GM19438 (cell line): ENCODE measurements around the gene STIL.
"Not testable (repeated sequence)": the region's sequence is repeated elsewhere in the genome, so short reads cannot be mapped to it uniquely, and the experiment has no call there.

ENCODE experiments used
- ATAC-seq: cut with Tn5 transposase; IDR thresholded peaks from one replicate; pipeline ENCODE4 v1.9.1; 2021; ENCODE audit warnings: low read depth; ENCODE audit not compliant: unreplicated experiment

The STIL gene

DNA sequence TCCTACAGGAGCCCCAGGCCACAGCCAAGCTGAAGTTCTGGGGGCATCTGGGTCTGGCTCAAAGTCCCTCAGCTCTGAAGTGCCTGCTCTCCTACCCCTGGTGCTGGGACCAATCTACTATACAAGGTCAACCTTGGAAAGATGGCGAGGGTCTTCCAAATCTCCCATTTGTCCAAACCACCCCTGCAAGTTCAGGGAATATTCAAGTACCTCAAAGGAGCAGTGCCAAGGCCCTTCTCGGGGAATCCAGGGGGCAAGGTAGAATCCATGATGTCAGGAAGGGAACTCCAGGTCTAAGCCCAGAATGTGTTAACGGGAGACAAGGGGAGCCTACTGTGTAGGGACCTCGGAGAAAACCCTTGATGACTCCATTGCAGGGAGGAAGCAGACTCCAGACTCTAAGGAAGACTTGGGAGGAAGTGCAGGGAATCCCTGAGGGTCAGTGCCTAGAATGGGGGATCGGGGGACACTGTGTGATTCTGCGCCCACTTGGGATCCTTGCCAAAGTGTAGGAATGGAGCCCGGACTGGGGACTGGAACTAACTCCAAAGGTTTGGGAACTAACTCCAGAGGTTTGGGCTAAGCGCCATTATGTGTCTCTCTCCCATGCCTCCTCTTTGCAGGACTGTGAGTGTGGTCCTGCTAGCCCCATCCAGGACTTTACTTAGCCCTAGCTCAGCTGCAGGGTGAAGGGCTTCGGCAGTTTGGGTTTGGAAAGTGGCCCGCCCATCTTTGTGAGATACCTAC, 90.6 kb downstream of the STIL start:
- no peak for ATAC-seq

- no peak for ATAC-seq
These were observed 91.5 kb downstream of the STIL start for GRCh38 chr1:47222476-47222875.

DNA sequence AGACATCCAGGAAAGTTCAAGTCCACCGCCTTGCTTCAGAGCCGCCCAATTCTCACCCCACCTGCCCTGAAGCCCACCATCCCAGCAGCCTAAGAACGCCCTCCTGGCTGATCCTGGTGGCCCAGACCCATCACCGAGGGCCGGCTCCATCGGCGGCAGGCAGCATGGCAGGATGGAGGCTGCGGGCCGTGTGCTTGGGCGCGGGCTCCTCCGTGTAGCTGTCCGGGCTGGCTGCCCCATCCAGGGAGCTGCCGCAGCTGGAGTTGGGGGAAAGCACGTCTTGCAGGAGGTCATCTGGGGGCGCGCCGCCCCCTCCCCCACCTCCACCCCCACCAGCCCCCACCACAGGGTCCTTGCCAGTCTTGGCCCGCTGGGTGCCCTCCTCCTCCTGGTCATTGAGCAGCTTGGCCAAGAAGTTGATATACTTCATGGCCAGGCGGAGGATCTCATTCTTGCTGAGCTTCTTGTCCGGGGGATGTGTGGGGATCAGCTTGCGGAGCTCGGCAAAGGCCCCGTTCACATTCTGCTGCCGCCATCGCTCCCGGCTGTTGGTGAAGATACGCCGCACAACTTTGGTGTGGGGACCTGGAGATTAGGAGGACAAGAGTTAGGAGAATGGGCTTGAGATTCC, 94.2 kb downstream of the STIL start:
- ATAC-seq, result no peak

- no peak for ATAC-seq
These were observed 94.9 kb downstream of the STIL start for GRCh38 chr1:47219001-47219400.

DNA sequence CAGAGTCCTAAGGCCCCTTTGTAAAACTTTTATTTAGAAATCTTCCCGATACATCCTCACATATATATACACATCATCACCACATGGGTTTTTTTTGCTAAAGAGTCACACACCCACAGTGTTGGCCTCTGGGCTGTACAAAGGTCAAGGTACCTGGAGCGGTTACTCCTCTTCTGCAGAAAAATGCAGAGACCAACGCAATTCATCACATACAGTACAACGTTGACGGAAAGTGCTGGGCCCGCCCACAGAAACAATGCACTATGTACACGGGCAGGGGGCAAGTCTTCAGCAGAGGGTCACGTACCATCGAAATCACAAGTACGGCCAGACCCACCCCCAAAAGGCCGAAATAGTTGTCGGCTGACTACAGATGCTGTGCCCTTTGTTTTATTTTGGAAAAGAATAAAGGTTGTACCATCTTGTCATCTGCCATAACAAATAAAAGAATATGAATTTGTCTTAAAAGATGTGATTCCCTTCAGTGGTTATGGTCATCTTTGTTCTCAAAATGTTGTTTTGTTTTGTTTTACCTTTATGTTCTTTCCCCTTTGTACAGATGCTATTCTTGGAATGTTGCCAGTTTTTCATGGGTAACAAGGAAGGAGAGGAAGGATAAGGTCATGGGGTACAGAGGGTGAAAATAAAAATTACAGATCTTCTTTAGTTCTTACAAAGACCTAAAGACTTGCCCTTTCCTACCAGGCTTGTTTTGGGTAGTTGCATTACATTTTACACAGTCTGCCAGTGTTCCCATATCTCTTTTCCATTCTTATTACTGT, 97.5 kb downstream of the STIL start:
- no peak for ATAC-seq

GRCh38 chr1:47215713-47216112, 98.2 kb downstream of the STIL start:
- no peak for ATAC-seq

- no peak for ATAC-seq
These were observed 99.4 kb downstream of the STIL start for GRCh38 chr1:47214549-47214948.

GRCh38 chr1:47213230-47213963, 100.5 kb downstream of the STIL start:
- no peak for ATAC-seq

DNA sequence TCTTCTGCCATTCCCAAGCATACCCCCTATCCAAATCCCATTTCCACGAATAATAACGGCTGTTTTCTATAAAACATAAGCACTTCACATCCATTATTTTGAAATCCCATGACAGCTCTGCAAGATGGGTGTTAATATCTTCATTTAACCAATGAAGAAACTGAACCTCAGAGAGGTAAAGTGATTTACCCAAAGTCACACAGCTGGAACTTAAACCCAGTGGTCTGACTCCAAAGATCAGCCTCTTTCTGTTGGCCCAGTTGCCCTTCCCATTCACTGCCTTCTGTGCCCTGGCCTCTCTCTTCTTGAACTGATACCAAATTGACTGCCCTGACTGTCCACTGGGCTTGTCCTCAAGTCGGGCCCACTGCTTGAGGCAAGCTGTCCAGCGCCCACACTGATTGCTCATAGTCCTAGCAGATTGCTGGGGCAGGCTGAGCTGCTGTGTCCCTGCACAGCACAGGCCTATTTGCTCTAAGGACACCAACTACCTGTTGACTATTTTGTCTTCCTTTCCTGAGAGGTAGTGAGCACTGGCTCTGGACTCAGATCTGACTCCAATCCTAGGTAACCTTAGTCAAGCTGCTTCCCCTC, 101.2 kb downstream of the STIL start:
- no peak for ATAC-seq

- no peak for ATAC-seq
These were observed 102.1 kb downstream of the STIL start for GRCh38 chr1:47211796-47212269.

- ATAC-seq, result no peak
These were observed 103.3 kb downstream of the STIL start for GRCh38 chr1:47210666-47211065.

DNA sequence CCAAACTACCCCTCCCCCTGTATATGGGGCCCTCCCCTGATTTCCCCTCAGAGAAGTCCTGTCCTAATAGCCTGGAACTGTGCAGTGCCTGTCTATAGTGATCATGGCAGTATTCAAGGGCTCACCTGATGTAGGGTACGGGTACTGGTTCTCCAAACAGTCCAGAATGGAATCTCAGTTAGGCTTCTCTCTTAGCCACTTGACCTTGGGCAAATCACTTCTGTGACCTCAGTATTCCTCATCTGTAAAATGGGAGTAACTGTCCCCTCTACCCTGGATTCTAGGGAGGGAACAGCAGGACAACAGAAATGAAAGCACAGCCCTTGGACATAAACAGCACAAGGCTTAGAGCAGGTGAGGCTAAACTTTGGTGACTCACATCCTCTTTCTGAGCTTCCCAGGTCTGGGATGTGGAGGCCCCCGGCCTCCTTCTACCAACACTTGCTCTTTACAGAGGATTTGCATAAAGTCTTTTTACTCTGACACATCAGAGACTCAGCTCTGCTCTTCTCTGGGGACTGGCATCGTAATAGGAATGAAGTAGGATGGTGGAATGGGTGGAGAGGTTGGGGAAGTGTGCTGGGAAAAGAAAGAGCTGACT, 104.1 kb downstream of the STIL start:
- no peak for ATAC-seq

- ATAC-seq, result no peak
These were observed 104.9 kb downstream of the STIL start for GRCh38 chr1:47209091-47209490.

DNA sequence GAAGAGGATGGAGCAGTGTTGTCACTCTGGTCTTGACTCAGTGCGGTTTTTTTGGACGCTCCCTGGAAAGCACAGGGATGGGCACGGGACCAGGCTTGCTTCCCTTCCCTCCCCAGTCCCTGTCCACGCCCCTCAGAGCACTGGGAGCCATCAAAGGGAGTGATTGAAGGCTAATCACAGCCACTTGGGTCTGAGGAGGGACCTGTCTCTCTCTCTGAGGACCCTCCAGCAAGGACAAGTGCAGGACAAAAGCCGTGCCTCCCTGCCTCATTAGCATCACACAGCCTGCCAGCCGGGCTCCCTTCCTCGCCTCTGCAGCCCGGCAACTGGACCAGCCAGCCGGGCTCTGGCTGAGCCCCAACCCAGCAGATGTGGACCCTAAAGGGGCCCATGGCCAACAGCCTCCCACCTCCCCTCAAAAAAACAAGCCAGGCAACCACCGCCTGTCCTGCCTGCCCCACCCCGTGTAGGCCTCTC, 105.5 kb downstream of the STIL start:
- ATAC-seq, result no peak

GRCh38 chr1:47207803-47208373, 106.1 kb downstream of the STIL start:
- ATAC-seq, result no peak

DNA sequence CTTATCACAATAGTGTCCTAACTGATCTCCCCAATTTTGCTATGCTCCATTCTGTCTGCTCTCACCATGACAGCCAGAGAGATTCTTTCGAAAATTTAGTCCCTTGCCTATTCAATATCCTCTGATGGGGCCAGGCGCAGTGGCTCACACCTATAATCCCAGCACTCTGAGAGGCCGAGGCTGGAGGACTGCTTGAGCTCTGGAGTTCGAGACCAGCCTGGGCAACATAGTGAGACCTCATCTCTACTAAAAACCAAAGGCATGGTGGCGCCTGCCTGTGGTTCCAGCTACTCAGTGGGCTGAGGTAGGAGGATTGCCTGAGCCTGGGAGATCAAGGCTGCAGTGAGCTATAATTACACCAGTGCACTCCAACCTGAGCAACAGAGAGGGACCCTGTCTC, 108.0 kb downstream of the STIL start:
- no peak for ATAC-seq

- ATAC-seq, result not testable (repeated sequence)
These were observed 110.4 kb downstream of the STIL start for GRCh38 chr1:47203504-47203903.

DNA sequence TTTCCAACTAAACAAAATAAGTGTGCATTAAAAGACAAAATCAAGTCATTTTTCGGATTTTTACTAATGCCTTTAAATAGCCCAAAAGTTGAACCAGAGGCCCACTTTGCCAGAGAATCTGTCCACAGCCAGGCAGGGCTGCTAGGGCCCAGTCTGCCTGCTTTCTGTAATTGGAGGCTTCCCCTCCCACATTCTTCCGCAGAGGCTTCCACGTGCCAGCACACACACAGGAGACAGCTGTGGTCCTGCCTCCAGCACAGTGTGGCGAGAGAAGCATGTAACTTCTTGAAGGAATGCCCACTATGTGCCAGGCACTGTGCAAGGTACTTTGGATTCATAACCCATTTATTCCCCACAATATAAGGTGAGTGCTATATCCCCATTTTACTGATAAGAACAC, 112.8 kb downstream of the STIL start:
- no peak for ATAC-seq
